HUES48 (cell line): Measurements from ENCODE around the gene GNPAT.

Experiments used
- H3K27ac ChIP-seq: one replicate; pipeline ENCODE4 v1.7.0; 2013; ENCODE audit warnings: low read depth, low read length, inconsistent platforms
- H3K27me3 ChIP-seq: 2 replicates; pipeline ENCODE4 v1.6.1; 2013; ENCODE audit warnings: mild to moderate bottlenecking, low read length; ENCODE audit not compliant: control insufficient read depth, insufficient read depth
- H3K36me3 ChIP-seq: 2 replicates; pipeline ENCODE4 v1.6.1; 2013; ENCODE audit warnings: low read length; ENCODE audit not compliant: control insufficient read depth, insufficient read depth
- H3K4me1 ChIP-seq: 2 replicates; pipeline ENCODE4 v1.6.1; 2013; ENCODE audit warnings: mild to moderate bottlenecking, low read length; ENCODE audit not compliant: control insufficient read depth, insufficient read depth
- H3K4me3 ChIP-seq: 2 replicates; pipeline ENCODE4 v1.5.1; 2013; ENCODE audit warnings: mild to moderate bottlenecking, low read depth, low read length
- H3K9ac ChIP-seq: 2 replicates; pipeline ENCODE4 v1.6.1; 2013; ENCODE audit warnings: mild to moderate bottlenecking, low read depth, low read length, moderate library complexity
- H3K9me3 ChIP-seq: 2 replicates; pipeline ENCODE4 v1.6.1; 2013; ENCODE audit warnings: low read length; ENCODE audit not compliant: control insufficient read depth, insufficient read depth

GNPAT gene

GRCh38 chr1:231260351-231260750 is 19.3 kb downstream of the GNPAT start:
- Histone ChIP-seq H3K36me3 (peaks cover 74% of the 10 kb centered on the region), H3K27me3 (no peaks in the 10 kb centered on the region), H3K4me3 (no peak overlapping the region), H3K9me3 (no peaks in the 10 kb centered on the region), H3K9ac (no peak overlapping the region), H3K27ac (no peak overlapping the region), H3K4me1 (no peaks in the 10 kb centered on the region)

DNA sequence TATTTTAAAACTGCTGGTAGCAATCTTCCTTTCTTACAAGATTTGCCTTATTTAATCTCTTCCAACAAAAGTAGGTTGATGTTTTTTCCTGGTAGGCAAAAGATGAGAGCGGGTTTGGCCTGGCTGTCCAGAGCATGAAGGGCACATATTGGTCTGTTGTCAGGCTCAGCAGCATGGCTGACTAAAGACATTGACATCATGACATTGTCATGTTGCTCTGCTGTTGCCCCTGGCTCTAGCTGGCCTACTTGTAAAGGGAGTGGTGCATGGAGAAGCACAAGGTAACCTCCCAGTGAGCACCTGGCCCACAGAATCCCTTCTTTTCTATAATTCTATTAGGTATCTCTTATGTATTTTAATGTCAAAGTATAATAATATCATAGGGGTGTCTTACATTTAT is 23.6 kb downstream of the GNPAT start:
- no peak overlapping the region for H3K4me3 ChIP-seq
- no peaks in the 10 kb centered on the region for H3K4me1 ChIP-seq
- H3K9ac ChIP-seq, result no peak overlapping the region
- H3K27me3 ChIP-seq, result no peaks in the 10 kb centered on the region
- H3K27ac ChIP-seq, result no peak overlapping the region
- peaks cover 81% of the 10 kb centered on the region for H3K36me3 ChIP-seq
- H3K9me3 ChIP-seq, result no peaks in the 10 kb centered on the region

- Histone ChIP-seq H3K9me3 (no peaks in the 10 kb centered on the region), H3K36me3 (peaks cover 81% of the 10 kb centered on the region), H3K27me3 (no peaks in the 10 kb centered on the region), H3K4me1 (no peaks in the 10 kb centered on the region), H3K27ac (no peak overlapping the region), H3K9ac (no peak overlapping the region), H3K4me3 (no peak overlapping the region)
These were observed 24.4 kb downstream of the GNPAT start for GRCh38 chr1:231265379-231265778.

DNA sequence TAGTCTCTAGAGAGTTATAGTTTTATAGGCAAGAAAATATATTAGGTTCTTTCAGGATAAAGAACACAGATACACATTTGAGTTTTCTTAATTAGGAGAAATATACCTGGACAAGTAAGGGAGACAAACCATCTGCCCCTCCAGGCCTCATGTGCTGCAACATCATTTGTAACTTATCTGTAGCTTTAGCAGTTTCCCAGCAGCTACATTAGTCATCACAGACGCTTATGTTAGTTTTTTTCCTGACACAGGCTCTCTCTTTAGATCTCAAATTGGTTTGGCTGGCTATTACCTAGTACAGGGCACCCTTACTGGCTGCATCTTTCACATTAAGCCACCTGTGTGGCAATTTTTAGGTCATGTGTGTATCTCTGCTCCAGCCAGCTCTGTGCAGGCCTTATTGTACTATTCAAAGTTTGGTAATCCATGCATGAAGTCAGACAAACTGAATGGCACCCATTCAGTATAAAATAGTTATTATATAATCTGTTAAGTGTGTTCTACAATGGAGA is 25.9 kb downstream of the GNPAT start:
- no peaks in the 10 kb centered on the region for H3K4me1 ChIP-seq
- H3K9ac ChIP-seq, result no peak overlapping the region
- no peak overlapping the region for H3K4me3 ChIP-seq
- no peak overlapping the region for H3K27ac ChIP-seq
- H3K27me3 ChIP-seq, result no peaks in the 10 kb centered on the region
- no peaks in the 10 kb centered on the region for H3K9me3 ChIP-seq
- peaks cover 78% of the 10 kb centered on the region for H3K36me3 ChIP-seq

- Histone ChIP-seq H3K9me3 (no peaks in the 10 kb centered on the region), H3K9ac (no peak overlapping the region), H3K27me3 (no peaks in the 10 kb centered on the region), H3K36me3 (peaks cover 77% of the 10 kb centered on the region), H3K4me1 (no peaks in the 10 kb centered on the region), H3K4me3 (no peak overlapping the region), H3K27ac (no peak overlapping the region)
These were observed 31.2 kb downstream of the GNPAT start for GRCh38 chr1:231272173-231272572.

DNA sequence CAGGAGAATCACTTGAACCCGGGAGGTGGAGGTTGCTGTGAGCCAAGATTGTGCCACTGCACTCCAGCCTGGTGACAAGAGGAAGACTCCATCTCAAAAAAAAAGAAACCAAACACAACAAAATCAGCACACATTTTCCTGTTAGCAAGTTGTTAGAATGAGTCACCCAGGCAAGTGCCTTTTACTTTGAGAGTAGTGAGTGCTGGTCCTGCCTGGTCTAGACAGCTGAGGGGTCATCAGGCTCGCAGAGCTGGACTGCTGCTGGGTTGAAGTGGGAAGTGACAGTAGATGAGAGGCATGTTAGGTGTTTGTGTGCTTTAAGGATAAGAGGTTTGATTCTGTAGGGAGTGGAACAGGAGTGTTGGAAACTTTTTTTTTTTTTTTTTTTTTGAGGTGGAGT is 31.9 kb downstream of the GNPAT start:
- H3K9me3 ChIP-seq, result no peaks in the 10 kb centered on the region
- H3K36me3 ChIP-seq, result peaks cover 77% of the 10 kb centered on the region
- no peak overlapping the region for H3K9ac ChIP-seq
- no peak overlapping the region for H3K4me3 ChIP-seq
- H3K27ac ChIP-seq, result no peak overlapping the region
- H3K27me3 ChIP-seq, result no peaks in the 10 kb centered on the region
- no peaks in the 10 kb centered on the region for H3K4me1 ChIP-seq

DNA sequence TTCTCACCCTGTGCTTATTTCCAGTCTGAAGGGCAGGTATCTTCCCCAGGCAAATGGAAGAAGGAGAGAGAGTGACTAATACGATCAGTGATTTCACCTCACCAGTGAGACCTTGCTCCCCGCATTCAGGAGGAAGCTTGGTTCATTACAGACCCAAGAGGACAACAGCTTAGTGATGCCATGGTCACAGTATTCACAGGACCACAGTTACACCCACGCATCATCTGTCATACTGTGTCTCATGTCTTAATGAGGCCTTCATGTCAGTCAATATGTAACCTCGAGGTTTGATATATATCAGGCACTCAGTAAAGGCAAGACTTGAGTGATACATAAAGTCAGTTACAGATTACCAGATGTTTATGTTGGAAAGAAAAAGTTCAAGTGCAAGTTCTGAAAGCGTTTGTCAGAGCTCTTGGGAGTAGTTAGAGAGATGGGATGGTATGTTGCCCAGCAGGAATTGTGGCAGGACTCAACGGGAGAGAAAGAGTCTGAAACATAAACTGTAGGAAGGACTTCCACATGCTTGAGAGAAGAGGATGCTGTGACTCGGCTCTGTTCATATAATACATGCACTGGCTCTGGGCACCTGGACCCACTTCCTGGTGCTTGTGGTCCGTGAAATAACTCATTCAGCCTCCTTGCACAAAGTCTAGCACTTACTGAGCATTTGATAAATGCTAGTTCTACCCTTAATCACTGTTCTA is 33.3 kb downstream of the GNPAT start:
- Histone ChIP-seq H3K4me1 (no peaks in the 10 kb centered on the region), H3K9ac (no peak overlapping the region), H3K4me3 (no peak overlapping the region), H3K36me3 (peaks cover 71% of the 10 kb centered on the region), H3K27ac (no peak overlapping the region), H3K9me3 (no peaks in the 10 kb centered on the region), H3K27me3 (no peaks in the 10 kb centered on the region)

- H3K27ac ChIP-seq, result no peak overlapping the region
- peaks cover 44% of the 10 kb centered on the region for H3K36me3 ChIP-seq
- no peaks in the 10 kb centered on the region for H3K27me3 ChIP-seq
- H3K4me3 ChIP-seq, result no peak overlapping the region
- H3K4me1 ChIP-seq, result no peaks in the 10 kb centered on the region
- H3K9ac ChIP-seq, result no peak overlapping the region
- H3K9me3 ChIP-seq, result no peaks in the 10 kb centered on the region
These were observed 37.2 kb downstream of the GNPAT start for GRCh38 chr1:231278100-231278790.

- no peaks in the 10 kb centered on the region for H3K4me1 ChIP-seq
- no peaks in the 10 kb centered on the region for H3K27me3 ChIP-seq
- H3K36me3 ChIP-seq, result peaks cover 37% of the 10 kb centered on the region
- no peak overlapping the region for H3K4me3 ChIP-seq
- H3K27ac ChIP-seq, result no peak overlapping the region
- no peaks in the 10 kb centered on the region for H3K9me3 ChIP-seq
- H3K9ac ChIP-seq, result no peak overlapping the region
These were observed 38.1 kb downstream of the GNPAT start for GRCh38 chr1:231279081-231279480.

DNA sequence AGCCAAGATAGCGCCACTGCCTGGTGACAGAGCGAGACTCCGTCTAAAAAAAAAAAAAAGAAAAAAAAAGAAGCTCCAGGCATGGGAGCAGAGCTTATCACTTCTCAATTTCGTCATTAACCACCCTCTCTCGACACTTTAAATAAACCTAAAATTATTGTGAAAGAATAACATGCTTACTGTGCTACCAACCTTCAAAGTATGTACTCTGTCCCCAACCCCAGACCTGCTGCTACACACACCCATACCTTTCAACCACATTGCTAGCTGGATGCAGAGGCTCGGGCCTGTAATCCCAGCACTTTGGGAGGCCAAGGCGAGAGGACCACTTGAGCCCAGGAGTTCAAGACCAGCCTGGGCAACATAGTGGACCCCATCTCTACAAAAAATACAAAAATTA is 38.7 kb downstream of the GNPAT start:
- no peaks in the 10 kb centered on the region for H3K9me3 ChIP-seq
- no peaks in the 10 kb centered on the region for H3K27me3 ChIP-seq
- no peak overlapping the region for H3K9ac ChIP-seq
- H3K4me1 ChIP-seq, result no peaks in the 10 kb centered on the region
- H3K4me3 ChIP-seq, result no peak overlapping the region
- H3K36me3 ChIP-seq, result peaks cover 31% of the 10 kb centered on the region
- no peak overlapping the region for H3K27ac ChIP-seq

- Histone ChIP-seq H3K4me3 (no peak overlapping the region), H3K9ac (no peak overlapping the region), H3K27ac (no peak overlapping the region), H3K27me3 (no peaks in the 10 kb centered on the region), H3K9me3 (no peaks in the 10 kb centered on the region), H3K4me1 (no peaks in the 10 kb centered on the region), H3K36me3 (no peaks in the 10 kb centered on the region)
These were observed 43.4 kb downstream of the GNPAT start for GRCh38 chr1:231284441-231284840.
